K562 (cell line): ENCODE measurements around the gene HS6ST1. TPM values are rescaled to one million over a fixed set of nuclear protein-coding genes. Genes with fewer than 3 reads are reported as not detected.

ENCODE experiments used
- ARID3A ChIP-seq: IDR thresholded peaks from 2 replicates; pipeline ENCODE4 v1.6.1; 2012; ENCODE audit warnings: low read depth, low read length, improper control_type of control experiment, borderline replicate concordance
- BHLHE40 ChIP-seq: IDR thresholded peaks from 2 replicates; pipeline ENCODE4 v1.6.1; 2011; ENCODE audit warnings: low read length, improper control_type of control experiment
- CBFA2T3 ChIP-seq: fragments of 450-650 bp; IDR thresholded peaks from 2 replicates; pipeline ENCODE4 v1.6.1; 2017
- CBFB ChIP-seq: sonication (generic); formaldehyde crosslinking; IDR thresholded peaks from 2 replicates; pipeline ENCODE4 v1.4.0; 2020; ENCODE audit warnings: mild to moderate bottlenecking, missing genetic modification reagents
- CEBPB ChIP-seq: fragments of 450-650 bp; IDR thresholded peaks from 2 replicates; pipeline ENCODE4 v1.6.1; 2016; ENCODE audit warnings: missing genetic modification characterization, missing compliant biosample characterization
- GATA2 ChIP-seq: sonication (generic); formaldehyde crosslinking; IDR thresholded peaks from 2 replicates; pipeline ENCODE4 v1.4.0; 2020; ENCODE audit warnings: mild to moderate bottlenecking, missing genetic modification reagents
- GATAD2A ChIP-seq: fragments of 450-650 bp; IDR thresholded peaks from 2 replicates; pipeline ENCODE4 v1.6.1; 2017
- GATAD2B ChIP-seq: fragments of 450-650 bp; IDR thresholded peaks from 2 replicates; pipeline ENCODE4 v1.6.1; 2017; ENCODE audit warnings: mild to moderate bottlenecking, borderline replicate concordance
- HNRNPLL ChIP-seq: fragments of 200-400 bp; formaldehyde crosslinking; IDR thresholded peaks from 2 replicates; pipeline ENCODE4 v1.6.1; 2017; ENCODE audit warnings: low read length, low read depth, mild to moderate bottlenecking; ENCODE audit not compliant: poor library complexity, severe bottlenecking
- KDM2B ChIP-seq: fragments of 250-450 bp; sonication (Bioruptor Pico); IDR thresholded peaks from 2 replicates; pipeline ENCODE4 v1.8.0; 2021; ENCODE audit warnings: mild to moderate bottlenecking, moderate library complexity
- MEIS2 ChIP-seq: fragments of 450-650 bp; IDR thresholded peaks from 2 replicates; pipeline ENCODE4 v1.6.1; 2014; ENCODE audit warnings: mild to moderate bottlenecking; ENCODE audit not compliant: partially characterized antibody
- NEUROD1 ChIP-seq: fragments of 150-350 bp; IDR thresholded peaks from 2 replicates; pipeline ENCODE4 v1.6.1; 2014; ENCODE audit warnings: borderline replicate concordance, low read length, low read depth; ENCODE audit not compliant: partially characterized antibody
- PML ChIP-seq: IDR thresholded peaks from 2 replicates; pipeline ENCODE4 v1.6.1; 2012; ENCODE audit warnings: low read length, inconsistent platforms
- POLR3A ChIP-seq: IDR thresholded peaks from 2 replicates; pipeline ENCODE4 v1.6.1; 2011; ENCODE audit warnings: borderline replicate concordance, mild to moderate bottlenecking, moderate library complexity; ENCODE audit not compliant: insufficient read length, insufficient read depth; ENCODE audit errors: extremely low read depth
- RAD51 ChIP-seq: fragments of 450-650 bp; IDR thresholded peaks from 2 replicates; pipeline ENCODE4 v1.7.1; 2016; ENCODE audit warnings: low read depth, mild to moderate bottlenecking, borderline replicate concordance
- SIRT6 ChIP-seq: IDR thresholded peaks from one replicate; pipeline ENCODE4 v1.6.1; 2012; ENCODE audit warnings: low read depth, mild to moderate bottlenecking, control low read depth, inconsistent platforms, low read length, moderate library complexity
- ZC3H4 ChIP-seq: sonication (generic); formaldehyde crosslinking; IDR thresholded peaks from 2 replicates; pipeline ENCODE4 v1.9.0; 2021; ENCODE audit warnings: missing genetic modification reagents, borderline replicate concordance
- ZNF253 ChIP-seq: fragments of 250-450 bp; sonication (Bioruptor Pico); conservative IDR thresholded peaks from 2 replicates; pipeline ENCODE4 v1.6.1; 2021; ENCODE audit warnings: mild to moderate bottlenecking
- polyA plus RNA-seq, 8 experiments: library from polyadenylated mRNA; depleted of rRNA in 4 of 8; stranded (reverse) in 5 of 8; unstranded in 3 of 8; fragments of >200 nt; fragmentation: Nextera tagmentation in 2 of 8; fragmentation: Illumina TruSeq in 1 of 8; extraction: Ambion mirVana in 2 of 8; extraction: Trizol in 1 of 8; gene quantifications; 2 replicates each; pipeline versions ENCODE4 v1.2.1 to v1.2.3, GENCODE V29; 2011 to 2014; ENCODE audit warnings: inconsistent platforms in 1 of 8, missing spikeins in 1 of 8
- total RNA-seq, 7 experiments: library from RNA; depleted of rRNA in 6 of 7; stranded (reverse); fragments of >200 nt in 6 of 7; fragmentation: Illumina TruSeq in 2 of 7; extraction: Trizol in 2 of 7; gene quantifications; 2 replicates each; pipeline versions ENCODE4 v1.2.1 to v1.2.3, GENCODE V29; 2011 to 2021; ENCODE audit warnings: low replicate concordance in 1 of 7
- TF ChIP-seq, protein P1 (sequence below): sonication (generic); formaldehyde crosslinking; IDR thresholded peaks from 2 replicates; pipeline ENCODE4 v1.9.0; 2022; ENCODE audit warnings: mild to moderate bottlenecking, missing genetic modification reagents
- TF ChIP-seq, protein P2 (sequence below): sonication (generic); formaldehyde crosslinking; IDR thresholded peaks from 2 replicates; pipeline ENCODE4 v1.9.0; 2022; ENCODE audit warnings: mild to moderate bottlenecking, missing genetic modification reagents
- TF ChIP-seq, protein P3 (sequence below): sonication (generic); formaldehyde crosslinking; IDR thresholded peaks from 2 replicates; pipeline ENCODE4 v1.8.0; 2022; ENCODE audit warnings: mild to moderate bottlenecking, missing genetic modification reagents
- TF ChIP-seq, protein P4 (sequence below), 2 experiments: IDR thresholded peaks; 2 replicates each; pipeline ENCODE4 v1.6.1; 2011; ENCODE audit warnings: borderline replicate concordance in 1 of 2, control low read depth in 1 of 2, low read depth in 1 of 2, low read length in 1 of 2, mild to moderate bottlenecking in 1 of 2, mixed read lengths in 1 of 2, moderate library complexity in 1 of 2; ENCODE audit not compliant: insufficient read depth in 1 of 2, insufficient read length in 1 of 2, poor library complexity in 1 of 2, severe bottlenecking in 1 of 2; ENCODE audit errors: extremely low read depth in 1 of 2

The HS6ST1 gene
- total and polyA plus RNA-seq, 9 of the 15 experiments (the other 6 are each of a cell fraction or from before 2014, with no cell fraction given), result 0.06 to 7.4 (median 3.8) TPM

DNA sequence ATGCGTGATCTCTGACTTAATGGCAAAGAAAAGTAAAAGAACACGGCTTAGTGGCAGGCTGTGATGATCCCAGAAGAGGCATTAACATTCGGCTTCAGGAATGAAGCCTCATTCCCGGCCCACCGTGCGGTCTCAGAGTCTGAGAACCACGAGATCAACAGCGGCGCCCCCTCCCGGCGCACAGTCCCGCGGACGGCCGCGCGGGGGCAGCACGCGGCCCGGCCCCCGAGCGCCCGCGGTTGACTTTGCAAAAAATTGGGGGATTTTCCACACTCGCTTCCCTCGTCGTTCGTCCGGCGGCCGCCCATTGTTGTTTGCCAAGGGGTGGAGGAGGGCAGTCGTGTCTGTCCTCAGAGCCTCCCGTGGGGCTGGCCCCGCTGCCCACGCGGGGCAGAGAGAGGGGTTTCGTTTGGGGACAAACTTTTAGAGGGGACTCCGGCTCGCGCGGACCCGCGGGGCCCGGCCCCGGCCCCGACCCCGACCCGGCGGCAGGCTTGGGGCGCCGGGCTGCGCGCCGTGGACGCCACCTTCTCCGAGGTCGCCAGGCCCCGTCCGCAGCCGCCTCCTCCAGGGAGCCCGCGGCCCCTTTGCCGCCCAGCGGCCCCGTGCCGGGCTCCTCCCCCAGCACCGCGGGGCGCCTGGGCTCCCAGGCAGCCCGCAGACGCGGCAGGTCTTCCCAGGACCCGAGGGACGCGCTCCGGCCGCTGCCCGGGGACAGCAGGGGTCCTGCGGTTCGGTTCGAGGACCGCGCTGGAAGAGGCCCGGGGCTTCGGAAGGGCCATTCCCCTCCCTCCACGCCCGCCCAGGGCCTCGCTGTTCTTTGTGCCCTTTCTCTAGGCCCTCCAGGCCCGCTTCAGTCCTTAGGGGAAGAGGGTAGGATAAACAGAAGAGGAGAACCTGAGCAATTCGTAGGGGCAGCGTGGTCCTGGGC lies 3.4 kb upstream of the HS6ST1 start (continued):
- TF ChIP-seq, protein P1, sequence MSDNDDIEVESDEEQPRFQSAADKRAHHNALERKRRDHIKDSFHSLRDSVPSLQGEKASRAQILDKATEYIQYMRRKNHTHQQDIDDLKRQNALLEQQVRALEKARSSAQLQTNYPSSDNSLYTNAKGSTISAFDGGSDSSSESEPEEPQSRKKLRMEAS (CRISPR knock-in tag), result peak; percentile 19; the same call in 1 of the 2 replicates
- no peak for TF ChIP-seq CBFB (CRISPR knock-in tag)
- TF ChIP-seq, protein P2, sequence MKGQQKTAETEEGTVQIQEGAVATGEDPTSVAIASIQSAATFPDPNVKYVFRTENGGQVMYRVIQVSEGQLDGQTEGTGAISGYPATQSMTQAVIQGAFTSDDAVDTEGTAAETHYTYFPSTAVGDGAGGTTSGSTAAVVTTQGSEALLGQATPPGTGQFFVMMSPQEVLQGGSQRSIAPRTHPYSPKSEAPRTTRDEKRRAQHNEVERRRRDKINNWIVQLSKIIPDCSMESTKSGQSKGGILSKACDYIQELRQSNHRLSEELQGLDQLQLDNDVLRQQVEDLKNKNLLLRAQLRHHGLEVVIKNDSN (CRISPR knock-in tag), result no peak
- TF ChIP-seq POLR3A, result no peak
- peak; percentile 26; the same call in 1 of the 2 replicates for TF ChIP-seq PML
- TF ChIP-seq CBFA2T3, result no peak
- TF ChIP-seq CEBPB (tag), result no peak
- peak; percentile 54 for TF ChIP-seq NEUROD1
- no peak for TF ChIP-seq ZNF253 (CRISPR knock-in tag)
- no peak for TF ChIP-seq MEIS2
- no peak for TF ChIP-seq GATA2 (CRISPR knock-in tag)
- no peak for TF ChIP-seq RAD51
- no peak for TF ChIP-seq HNRNPLL
- TF ChIP-seq GATAD2B, result peak; percentile 80; the same call in 1 of the 2 replicates
- TF ChIP-seq ZC3H4 (CRISPR knock-in tag), result no peak
- TF ChIP-seq BHLHE40, result peak; percentile 42
- no peak for TF ChIP-seq SIRT6
- no peak for TF ChIP-seq ARID3A
- TF ChIP-seq GATAD2A, result no peak
- TF ChIP-seq, protein P3, sequence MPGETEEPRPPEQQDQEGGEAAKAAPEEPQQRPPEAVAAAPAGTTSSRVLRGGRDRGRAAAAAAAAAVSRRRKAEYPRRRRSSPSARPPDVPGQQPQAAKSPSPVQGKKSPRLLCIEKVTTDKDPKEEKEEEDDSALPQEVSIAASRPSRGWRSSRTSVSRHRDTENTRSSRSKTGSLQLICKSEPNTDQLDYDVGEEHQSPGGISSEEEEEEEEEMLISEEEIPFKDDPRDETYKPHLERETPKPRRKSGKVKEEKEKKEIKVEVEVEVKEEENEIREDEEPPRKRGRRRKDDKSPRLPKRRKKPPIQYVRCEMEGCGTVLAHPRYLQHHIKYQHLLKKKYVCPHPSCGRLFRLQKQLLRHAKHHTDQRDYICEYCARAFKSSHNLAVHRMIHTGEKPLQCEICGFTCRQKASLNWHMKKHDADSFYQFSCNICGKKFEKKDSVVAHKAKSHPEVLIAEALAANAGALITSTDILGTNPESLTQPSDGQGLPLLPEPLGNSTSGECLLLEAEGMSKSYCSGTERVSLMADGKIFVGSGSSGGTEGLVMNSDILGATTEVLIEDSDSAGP (CRISPR knock-in tag), result no peak
- TF ChIP-seq KDM2B (CRISPR knock-in tag), result peak; percentile 11; the same call in 1 of the 2 replicates
- TF ChIP-seq, protein P4, sequence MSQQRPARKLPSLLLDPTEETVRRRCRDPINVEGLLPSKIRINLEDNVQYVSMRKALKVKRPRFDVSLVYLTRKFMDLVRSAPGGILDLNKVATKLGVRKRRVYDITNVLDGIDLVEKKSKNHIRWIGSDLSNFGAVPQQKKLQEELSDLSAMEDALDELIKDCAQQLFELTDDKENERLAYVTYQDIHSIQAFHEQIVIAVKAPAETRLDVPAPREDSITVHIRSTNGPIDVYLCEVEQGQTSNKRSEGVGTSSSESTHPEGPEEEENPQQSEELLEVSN (IDR thresholded peaks at IDR 0.05; ENCODE audit: borderline replicate concordance in 1 of 2, extremely low read depth in 1 of 2, insufficient read depth in 1 of 2, insufficient read length in 1 of 2, low read depth in 1 of 2, low read length in 1 of 2, poor library complexity in 1 of 2, severe bottlenecking in 1 of 2), result peak; percentile 53 to 94
